Cardiac muscle cell (in vitro differentiated cells and primary cell): ENCODE measurements around the gene SOX6. TPM values are rescaled to one million over a fixed set of nuclear protein-coding genes. Genes with fewer than 3 reads are reported as not detected.

Source experiments
- DNase-seq, 2 donors: peaks; one replicate each; pipeline versions ENCODE4 v3.0.0 to v3.0.0-alpha.2; 2010 to 2017; ENCODE audit warnings: low read depth in 1 of 2, low spot score in 1 of 2
- H3K27ac ChIP-seq: fragments of 200-600 bp; sonication (generic); 2 replicates; pipeline ENCODE4 v1.5.1; 2016
- H3K27me3 ChIP-seq: fragments of 200-600 bp; sonication (generic); 2 replicates; pipeline ENCODE4 v1.6.0; 2016; ENCODE audit warnings: control low read depth
- H3K36me3 ChIP-seq: fragments of 200-600 bp; sonication (generic); 2 replicates; pipeline ENCODE4 v1.5.1; 2016; ENCODE audit warnings: control low read depth
- H3K4me1 ChIP-seq: fragments of 200-600 bp; sonication (generic); 2 replicates; pipeline ENCODE4 v1.8.1; 2017; ENCODE audit warnings: low read depth, mild to moderate bottlenecking, mixed run types
- H3K4me3 ChIP-seq: fragments of 200-600 bp; sonication (generic); 2 replicates; pipeline ENCODE4 v1.5.1; 2016; ENCODE audit warnings: mild to moderate bottlenecking
- H3K9me3 ChIP-seq: fragments of 200-600 bp; sonication (generic); 2 replicates; pipeline ENCODE4 v1.5.1; 2017; ENCODE audit warnings: low read depth, mild to moderate bottlenecking, control low read depth
- polyA plus RNA-seq: library from polyadenylated mRNA; unstranded; fragments of >200 nt; fragmentation: Nextera tagmentation; extraction: Ambion mirVana; gene quantifications from 2 replicates; pipeline ENCODE4 v1.2.1, GENCODE V29; 2016
- total RNA-seq: library from RNA; depleted of rRNA; stranded (reverse); fragments of >200 nt; gene quantifications from 2 replicates; pipeline ENCODE4 v1.2.3, GENCODE V29; 2016
- TF ChIP-seq, protein P1 (sequence below): IDR thresholded peaks from 2 replicates; pipeline ENCODE4 v1.5.1; 2012; ENCODE audit warnings: low read depth, mild to moderate bottlenecking, low read length

SOX6 gene
- total and polyA plus RNA-seq, 2 experiments from 2014 or later: 7.0 to 9.6 TPM

GRCh38 chr11:16318320-16318719 lies 38.0 kb downstream of the SOX6 start:
- TF ChIP-seq, protein P1, sequence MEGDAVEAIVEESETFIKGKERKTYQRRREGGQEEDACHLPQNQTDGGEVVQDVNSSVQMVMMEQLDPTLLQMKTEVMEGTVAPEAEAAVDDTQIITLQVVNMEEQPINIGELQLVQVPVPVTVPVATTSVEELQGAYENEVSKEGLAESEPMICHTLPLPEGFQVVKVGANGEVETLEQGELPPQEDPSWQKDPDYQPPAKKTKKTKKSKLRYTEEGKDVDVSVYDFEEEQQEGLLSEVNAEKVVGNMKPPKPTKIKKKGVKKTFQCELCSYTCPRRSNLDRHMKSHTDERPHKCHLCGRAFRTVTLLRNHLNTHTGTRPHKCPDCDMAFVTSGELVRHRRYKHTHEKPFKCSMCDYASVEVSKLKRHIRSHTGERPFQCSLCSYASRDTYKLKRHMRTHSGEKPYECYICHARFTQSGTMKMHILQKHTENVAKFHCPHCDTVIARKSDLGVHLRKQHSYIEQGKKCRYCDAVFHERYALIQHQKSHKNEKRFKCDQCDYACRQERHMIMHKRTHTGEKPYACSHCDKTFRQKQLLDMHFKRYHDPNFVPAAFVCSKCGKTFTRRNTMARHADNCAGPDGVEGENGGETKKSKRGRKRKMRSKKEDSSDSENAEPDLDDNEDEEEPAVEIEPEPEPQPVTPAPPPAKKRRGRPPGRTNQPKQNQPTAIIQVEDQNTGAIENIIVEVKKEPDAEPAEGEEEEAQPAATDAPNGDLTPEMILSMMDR: no peak
- Histone ChIP-seq H3K27me3 (no peaks in the 10 kb centered on the region), H3K4me1 (no peaks in the 10 kb centered on the region), H3K4me3 (no peak overlapping the region), H3K27ac (no peak overlapping the region), H3K9me3 (no peaks in the 10 kb centered on the region), H3K36me3 (no peaks in the 10 kb centered on the region)
- no peak for DNase-seq

GRCh38 chr11:16317712-16318111 lies 38.6 kb downstream of the SOX6 start:
- Histone ChIP-seq H3K27ac (no peak overlapping the region), H3K27me3 (no peaks in the 10 kb centered on the region), H3K4me3 (no peak overlapping the region), H3K4me1 (no peaks in the 10 kb centered on the region), H3K9me3 (no peaks in the 10 kb centered on the region), H3K36me3 (no peaks in the 10 kb centered on the region)
- TF ChIP-seq, protein P1: no peak
- DNase-seq: no peak

DNA sequence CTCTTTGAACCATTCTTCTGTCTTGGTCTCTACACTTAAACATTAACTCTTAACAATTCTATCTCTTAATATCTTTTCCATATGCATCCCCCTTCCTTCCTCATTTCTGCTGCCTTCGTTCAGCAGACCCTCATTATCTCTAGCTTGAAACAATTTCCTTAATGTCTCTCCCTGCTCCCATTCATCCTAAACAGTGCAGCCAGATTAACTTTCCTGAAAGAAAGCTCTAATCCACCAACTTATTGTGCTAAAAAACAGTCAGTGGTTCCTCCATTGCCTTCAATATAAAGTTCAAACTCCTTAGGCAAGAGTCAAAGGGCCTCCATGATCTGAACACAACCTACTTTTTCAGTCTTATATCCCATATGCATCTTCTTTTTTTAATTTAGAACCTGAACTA lies 42.5 kb downstream of the SOX6 start:
- H3K4me1 ChIP-seq: no peaks in the 10 kb centered on the region
- H3K4me3 ChIP-seq: no peak overlapping the region
- H3K36me3 ChIP-seq: no peaks in the 10 kb centered on the region
- DNase-seq: no peak
- H3K27me3 ChIP-seq: peaks cover 9% of the 10 kb centered on the region
- H3K27ac ChIP-seq: no peak overlapping the region
- TF ChIP-seq, protein P1: no peak
- no peaks in the 10 kb centered on the region for H3K9me3 ChIP-seq

- H3K27me3 ChIP-seq: peaks cover 18% of the 10 kb centered on the region
- no peaks in the 10 kb centered on the region for H3K4me1 ChIP-seq
- no peaks in the 10 kb centered on the region for H3K36me3 ChIP-seq
- H3K4me3 ChIP-seq: no peak overlapping the region
- no peak for DNase-seq
- TF ChIP-seq, protein P1: no peak
- H3K9me3 ChIP-seq: no peaks in the 10 kb centered on the region
- no peak overlapping the region for H3K27ac ChIP-seq
Measured at GRCh38 chr11:16312233-16312765, 44.0 kb downstream of the SOX6 start.

DNA sequence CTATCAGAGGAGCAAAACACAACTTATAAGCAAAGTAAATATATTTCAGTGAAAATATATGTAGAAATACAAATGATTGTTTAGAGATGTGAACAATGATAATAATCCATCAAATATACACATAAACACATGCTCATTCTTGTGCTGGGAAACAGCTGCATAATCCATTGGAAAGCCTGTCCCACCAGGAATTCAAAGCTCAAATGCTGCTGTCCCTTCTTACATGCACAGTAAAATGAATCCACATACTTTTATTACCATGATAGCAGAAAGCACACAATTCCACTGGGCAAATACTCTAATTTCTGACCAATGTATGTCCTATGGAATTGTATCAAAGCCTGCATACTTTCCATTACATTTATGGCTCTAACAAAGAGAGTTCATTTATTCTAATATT lies 44.5 kb downstream of the SOX6 start:
- Histone ChIP-seq H3K4me3 (no peak overlapping the region), H3K4me1 (no peaks in the 10 kb centered on the region)

More for the DNA sequence above, 44.5 kb downstream of the SOX6 start:
- Histone ChIP-seq H3K27ac (no peak overlapping the region), H3K27me3 (peaks cover 23% of the 10 kb centered on the region), H3K36me3 (no peaks in the 10 kb centered on the region), H3K9me3 (no peaks in the 10 kb centered on the region)
- TF ChIP-seq, protein P1: no peak
- DNase-seq: no peak
